ENCODE results near the gene MYO3A. TPM values are rescaled to one million over a fixed set of nuclear protein-coding genes. Genes with fewer than 3 reads are reported as not detected.

MYO3A gene
- total RNA-seq, 3 donors from 2014 or later = 0.29 to 0.33 TPM; not detected in 1

GRCh38 chr10:26081459-26081858 lies 147.4 kb downstream of the MYO3A start:
- DNase-seq (ENCODE audit: low spot score in 2 of 2) = no peak
- Histone ChIP-seq H3K9me3 (no peaks in the 10 kb centered on the region), H3K36me3 (no peaks in the 10 kb centered on the region), H3K4me3 (no peak overlapping the region), H3K27ac (no peak overlapping the region), H3K27me3 (no peaks in the 10 kb centered on the region), H3K4me1 (no peaks in the 10 kb centered on the region)
- TF ChIP-seq CTCF (IDR thresholded peaks at IDR 0.05) (no peak), POLR2AphosphoS5 (IDR thresholded peaks at IDR 0.05) (no peak)
- intact Hi-C loops (cut with DNase I; ENCODE audit: low total_unique reads) = no loop called here

GRCh38 chr10:26085549-26085948 lies 151.5 kb downstream of the MYO3A start:
- no peak for DNase-seq (ENCODE audit: low spot score in 2 of 2)
- H3K9me3 ChIP-seq = no peaks in the 10 kb centered on the region
- H3K4me3 ChIP-seq = no peak overlapping the region
- H3K27me3 ChIP-seq = no peaks in the 10 kb centered on the region
- intact Hi-C loops (cut with DNase I; ENCODE audit: low total_unique reads) = no loop called here
- H3K27ac ChIP-seq = no peak overlapping the region
- H3K4me1 ChIP-seq = no peaks in the 10 kb centered on the region
- no peak for TF ChIP-seq CTCF (IDR thresholded peaks at IDR 0.05)
- no peak for TF ChIP-seq POLR2A (IDR thresholded peaks at IDR 0.05)
- TF ChIP-seq POLR2AphosphoS5 (IDR thresholded peaks at IDR 0.05) = no peak
- no peaks in the 10 kb centered on the region for H3K36me3 ChIP-seq

- Histone ChIP-seq H3K4me1 (no peaks in the 10 kb centered on the region), H3K36me3 (no peaks in the 10 kb centered on the region), H3K27ac (no peak overlapping the region), H3K27me3 (no peaks in the 10 kb centered on the region), H3K4me3 (no peak overlapping the region), H3K9me3 (no peaks in the 10 kb centered on the region)
- TF ChIP-seq POLR2A (IDR thresholded peaks at IDR 0.05) (no peak), POLR2AphosphoS5 (IDR thresholded peaks at IDR 0.05) (no peak), CTCF (IDR thresholded peaks at IDR 0.05) (no peak)
- no peak for DNase-seq (ENCODE audit: low spot score in 2 of 2)
- intact Hi-C loops (cut with DNase I; ENCODE audit: low total_unique reads) = no loop called here
These were observed 153.6 kb downstream of the MYO3A start for GRCh38 chr10:26087666-26088065.

GRCh38 chr10:26090026-26090425 lies 156.0 kb downstream of the MYO3A start:
- Histone ChIP-seq H3K4me1 (no peaks in the 10 kb centered on the region), H3K36me3 (no peaks in the 10 kb centered on the region), H3K27ac (no peak overlapping the region), H3K4me3 (no peak overlapping the region), H3K9me3 (no peaks in the 10 kb centered on the region), H3K27me3 (no peaks in the 10 kb centered on the region)
- intact Hi-C loops (cut with DNase I; ENCODE audit: low total_unique reads) = no loop called here
- DNase-seq (ENCODE audit: low spot score in 2 of 2) = no peak
- TF ChIP-seq POLR2AphosphoS5 (IDR thresholded peaks at IDR 0.05) (no peak), POLR2A (IDR thresholded peaks at IDR 0.05) (no peak), CTCF (IDR thresholded peaks at IDR 0.05) (no peak)

- no peaks in the 10 kb centered on the region for H3K9me3 ChIP-seq
- intact Hi-C loops (cut with DNase I; ENCODE audit: low total_unique reads) = no loop called here
- no peak for DNase-seq (ENCODE audit: low spot score in 2 of 2)
- no peaks in the 10 kb centered on the region for H3K27me3 ChIP-seq
- TF ChIP-seq POLR2A (IDR thresholded peaks at IDR 0.05) (no peak), CTCF (IDR thresholded peaks at IDR 0.05) (no peak), POLR2AphosphoS5 (IDR thresholded peaks at IDR 0.05) (no peak)
- no peaks in the 10 kb centered on the region for H3K4me1 ChIP-seq
- H3K36me3 ChIP-seq = no peaks in the 10 kb centered on the region
- no peak overlapping the region for H3K4me3 ChIP-seq
- H3K27ac ChIP-seq = no peak overlapping the region
These were observed 156.7 kb downstream of the MYO3A start for GRCh38 chr10:26090762-26091161.

All from breast epithelium (tissue), 4 donors.